IMR-90 (cell line): ENCODE results near the gene NCS1. TPM values are rescaled to one million over a fixed set of nuclear protein-coding genes. Genes with fewer than 3 reads are reported as not detected.

Source experiments
- ATAC-seq: fragments of 200-7000 bp; cut with Tn5 transposase; 2 replicates; pipeline ENCODE4 v1.9.1; 2020; ENCODE audit warnings: low read depth, mild to moderate bottlenecking, moderate library complexity
- BruUV-seq: library from RNA; stranded (reverse); fragments of 400-500 nt; replicated peaks from 2 replicates; lab custom pipeline; 2021; lab: Mats Ljungman, UMichigan
- CTCF ChIA-PET: fragments of 300-600 bp; formaldehyde crosslinking; extraction: SDS; loops from one replicate; lab custom pipeline; 2021; ENCODE audit warnings: antibody characterized with exemption; lab: Yijun Ruan, JAX
- POLR2A ChIA-PET: fragments of 300-600 bp; sonication (Branson Sonifier 250); formaldehyde crosslinking; loops from one replicate; lab custom pipeline; 2022; ENCODE audit warnings: antibody characterized with exemption; ENCODE audit not compliant: unreplicated experiment; lab: Charles Lee
- DNase-seq: peaks from one replicate; pipeline ENCODE4 v3.0.0; 2013
- H2AFZ ChIP-seq: replicated peaks from 2 replicates; pipeline ENCODE3; 2013; ENCODE audit warnings: low read length, mild to moderate bottlenecking; ENCODE audit not compliant: poor library complexity
- H2AK5ac ChIP-seq: 2 replicates; pipeline ENCODE4 v1.6.1; 2013; ENCODE audit warnings: low read depth, low read length, inconsistent platforms
- H2AK9ac ChIP-seq: replicated peaks from 2 replicates; pipeline ENCODE3; 2013; ENCODE audit warnings: mild to moderate bottlenecking, low read depth, low read length, moderate library complexity; ENCODE audit not compliant: poor library complexity
- H2BK120ac ChIP-seq: 2 replicates; pipeline ENCODE4 v1.6.1; 2013; ENCODE audit warnings: low read depth, low read length, inconsistent platforms
- H2BK15ac ChIP-seq: 3 replicates; pipeline ENCODE4 v1.6.1; 2013; ENCODE audit warnings: low read depth, low read length, inconsistent platforms
- H2BK20ac ChIP-seq: 2 replicates; pipeline ENCODE4 v1.6.1; 2013; ENCODE audit warnings: low read depth, mild to moderate bottlenecking, inconsistent platforms, low read length, moderate library complexity
- H2BK5ac ChIP-seq: 2 replicates; pipeline ENCODE4 v1.6.1; 2013; ENCODE audit warnings: mild to moderate bottlenecking, low read depth, low read length, inconsistent platforms; ENCODE audit not compliant: poor library complexity, severe bottlenecking
- H3K14ac ChIP-seq: replicated peaks from 2 replicates; pipeline ENCODE4 v1.6.1; 2013; ENCODE audit warnings: low read depth, low read length, inconsistent platforms
- H3K18ac ChIP-seq: 2 replicates; pipeline ENCODE4 v1.6.1; 2013; ENCODE audit warnings: low read depth, low read length, control low read depth
- H3K23ac ChIP-seq: 2 replicates; pipeline ENCODE4 v1.6.1; 2013; ENCODE audit warnings: low read depth, low read length, inconsistent platforms
- H3K27ac ChIP-seq: 2 replicates; pipeline ENCODE4 v1.5.1; 2013; ENCODE audit warnings: mild to moderate bottlenecking, control low read depth, low read length; ENCODE audit not compliant: insufficient read depth
- H3K27me3 ChIP-seq: 2 replicates; pipeline ENCODE4 v1.6.1; 2013; ENCODE audit warnings: low read length; ENCODE audit not compliant: control insufficient read depth, insufficient read depth
- H3K36me3 ChIP-seq: 2 replicates; pipeline ENCODE4 v1.6.1; 2013; ENCODE audit warnings: low read length, mixed read lengths; ENCODE audit not compliant: control insufficient read depth, insufficient read depth
- H3K4ac ChIP-seq: 2 replicates; pipeline ENCODE4 v1.6.1; 2013; ENCODE audit warnings: low read depth, low read length, inconsistent platforms
- H3K4me1 ChIP-seq: 2 replicates; pipeline ENCODE4 v1.6.1; 2013; ENCODE audit warnings: low read length, mixed read lengths; ENCODE audit not compliant: control insufficient read depth, insufficient read depth
- H3K4me2 ChIP-seq: 2 replicates; pipeline ENCODE4 v1.6.1; 2013; ENCODE audit warnings: low read depth, mild to moderate bottlenecking, control low read depth, low read length, moderate library complexity
- H3K4me3 ChIP-seq: 2 replicates; pipeline ENCODE4 v1.5.1; 2013; ENCODE audit warnings: low read depth, mild to moderate bottlenecking, control low read depth, low read length, moderate library complexity; ENCODE audit not compliant: insufficient read depth
- H3K56ac ChIP-seq: 2 replicates; pipeline ENCODE4 v1.6.1; 2013; ENCODE audit warnings: low read length, inconsistent platforms; ENCODE audit not compliant: insufficient read depth; ENCODE audit errors: extremely low read depth
- H3K79me1 ChIP-seq, 2 experiments: 2 replicates each; pipeline ENCODE4 v1.6.1; 2013; ENCODE audit warnings: low read length in 2 of 2, inconsistent platforms in 1 of 2, low read depth in 1 of 2
- H3K9ac ChIP-seq: 2 replicates; pipeline ENCODE4 v1.6.1; 2013; ENCODE audit warnings: low read depth, low read length, control low read depth
- H3K9me1 ChIP-seq: 2 replicates; pipeline ENCODE4 v1.6.1; 2013; ENCODE audit warnings: low read length, inconsistent platforms; ENCODE audit not compliant: insufficient read depth
- H3K9me3 ChIP-seq: 2 replicates; pipeline ENCODE4 v1.6.1; 2013; ENCODE audit warnings: low read length; ENCODE audit not compliant: control insufficient read depth, insufficient read depth
- H4K20me1 ChIP-seq: 2 replicates; pipeline ENCODE4 v1.6.1; 2013; ENCODE audit warnings: low read length, inconsistent platforms; ENCODE audit not compliant: insufficient read depth
- H4K5ac ChIP-seq: 2 replicates; pipeline ENCODE4 v1.6.1; 2013; ENCODE audit warnings: mild to moderate bottlenecking, low read depth, low read length, control low read depth
- H4K8ac ChIP-seq, 2 experiments: 2 replicates each; pipeline ENCODE4 v1.6.1; 2013; ENCODE audit warnings: low read depth in 2 of 2, low read length in 2 of 2, control low read depth in 1 of 2, inconsistent platforms in 1 of 2
- H4K91ac ChIP-seq: 2 replicates; pipeline ENCODE4 v1.6.1; 2013; ENCODE audit warnings: low read depth, low read length, inconsistent platforms; ENCODE audit not compliant: insufficient read depth
- CEBPB ChIP-seq: IDR thresholded peaks from 2 replicates; pipeline ENCODE4 v1.6.1; 2012; ENCODE audit warnings: low read depth, low read length, improper control_type of control experiment
- CHD1 ChIP-seq: IDR thresholded peaks from 2 replicates; pipeline ENCODE4 v1.6.1; 2012; ENCODE audit warnings: low read depth, low read length, improper control_type of control experiment
- FOS ChIP-seq: fragments of 150-350 bp; IDR thresholded peaks from 2 replicates; pipeline ENCODE4 v1.6.1; 2016; ENCODE audit warnings: low read depth, low read length
- MAFK ChIP-seq: IDR thresholded peaks from 2 replicates; pipeline ENCODE4 v1.6.1; 2012; ENCODE audit warnings: low read depth, low read length, improper control_type of control experiment
- MAZ ChIP-seq: IDR thresholded peaks from 2 replicates; pipeline ENCODE4 v1.6.1; 2012; ENCODE audit warnings: low read depth, mild to moderate bottlenecking, low read length, improper control_type of control experiment, moderate library complexity, borderline replicate concordance
- POLR2A ChIP-seq: IDR thresholded peaks from 2 replicates; pipeline ENCODE4 v1.6.1; 2012; ENCODE audit warnings: mild to moderate bottlenecking, low read depth, low read length
- RCOR1 ChIP-seq: IDR thresholded peaks from 2 replicates; pipeline ENCODE4 v1.6.1; 2012; ENCODE audit warnings: mild to moderate bottlenecking, low read length, improper control_type of control experiment; ENCODE audit not compliant: insufficient replicate concordance
- RFX5 ChIP-seq: IDR thresholded peaks from 2 replicates; pipeline ENCODE4 v1.8.0; 2012; ENCODE audit warnings: low read depth, mild to moderate bottlenecking, low read length, moderate library complexity
- SMC3 ChIP-seq: fragments of 150-350 bp; IDR thresholded peaks from 2 replicates; pipeline ENCODE4 v1.6.1; 2016; ENCODE audit warnings: low read depth, mild to moderate bottlenecking, antibody characterized with exemption, low read length, moderate library complexity
- WGBS, 2 experiments: methylation state at CpG; one replicate each; pipeline versions ENCODE4 v1.1.5 to v1.1.7; 2013; ENCODE audit warnings: missing lambda C conversion rate in 2 of 2; ENCODE audit not compliant: insufficient read length in 1 of 2; ENCODE audit errors: extremely low coverage in 2 of 2; 5-methylcytosine and 5-hydroxymethylcytosine counted together
- dilution Hi-C: fragments of 300-500 bp; cut with HindIII; formaldehyde crosslinking; loops from one replicate; pipeline ENCODE4 v1.14.3; 2018; ENCODE audit warnings: low sequenced_read_pairs; ENCODE audit not compliant: unreplicated experiment
- in situ Hi-C: fragments of 300-500 bp; cut with MboI; formaldehyde crosslinking; loops from 3 replicates; pipeline ENCODE4 v1.14.3; 2019; ENCODE audit warnings: low sequenced_read_pairs, inconsistent platforms, mixed read lengths
- intact Hi-C: fragments of 100-400 bp; cut with micrococcal nuclease; formaldehyde crosslinking; loops from 2 replicates; pipeline ENCODE4 v1.10.0; 2022
- polyA plus RNA-seq, 3 experiments: library from polyadenylated mRNA; depleted of rRNA; stranded (reverse); fragments of >200 nt; gene quantifications; 2 replicates each; pipeline ENCODE4 v1.2.3, GENCODE V29; 2012; ENCODE audit warnings: low replicate concordance in 1 of 3
- total RNA-seq: library from RNA; depleted of rRNA; stranded (reverse); fragments of >200 nt; gene quantifications from 2 replicates; pipeline ENCODE4 v1.2.3, GENCODE V29; 2012
- TF ChIP-seq, protein P1 (sequence below): fragments of 150-350 bp; IDR thresholded peaks from 2 replicates; pipeline ENCODE4 v1.6.1; 2017; ENCODE audit warnings: mild to moderate bottlenecking, antibody characterized with exemption, low read length, low read depth
- TF ChIP-seq, protein P2 (sequence below): fragments of 150-350 bp; IDR thresholded peaks from 2 replicates; pipeline ENCODE4 v1.6.1; 2016; ENCODE audit warnings: low read depth, mild to moderate bottlenecking, low read length, moderate library complexity, borderline replicate concordance

NCS1 gene
- total and polyA plus RNA-seq, 2 of the 4 experiments (the other 2 are of a cell fraction) = 41.0 to 60.5 TPM

GRCh38 chr9:130188860-130189481 is 16.8 kb downstream of the NCS1 start:
- no TSS peak for BruUV-seq
- Histone ChIP-seq H2BK5ac (no peak overlapping the region), H2AFZ (no peak overlapping the region), H2AK5ac (peak overlapping the region; percentile 44; the same call in 1 of the 2 replicates), H4K20me1 (peaks cover 75% of the 10 kb centered on the region), H3K27me3 (no peaks in the 10 kb centered on the region), H3K36me3 (no peaks in the 10 kb centered on the region), H4K5ac (no peak overlapping the region), H3K9ac (no peak overlapping the region), H3K14ac (peak overlapping the region; percentile 82; the same call in 1 of the 2 replicates), H3K4me1 (peaks cover 46% of the 10 kb centered on the region), H3K9me1 (peaks cover 38% of the 10 kb centered on the region), H3K4me3 (no peak overlapping the region), H2BK15ac (no peak overlapping the region), H3K9me3 (no peaks in the 10 kb centered on the region), H3K56ac (no peak overlapping the region), H3K4ac (peak overlapping the region; percentile 1; the same call in 1 of the 2 replicates), H2AK9ac (no peak overlapping the region), H3K18ac (no peak overlapping the region), H4K91ac (no peak overlapping the region), H3K23ac (peak overlapping the region; percentile 40; the same call in 1 of the 2 replicates), H2BK120ac (no peak overlapping the region; the same call in 1 of the 2 replicates), H3K27ac (no peak overlapping the region), H4K8ac (no peak overlapping the region), H3K79me1 (peaks cover 29 to 96% of the 10 kb centered on the region in 2 experiments), H2BK20ac (no peak overlapping the region; the same call in 1 of the 2 replicates), H3K4me2 (no peak overlapping the region)
- TF ChIP-seq, protein P1, sequence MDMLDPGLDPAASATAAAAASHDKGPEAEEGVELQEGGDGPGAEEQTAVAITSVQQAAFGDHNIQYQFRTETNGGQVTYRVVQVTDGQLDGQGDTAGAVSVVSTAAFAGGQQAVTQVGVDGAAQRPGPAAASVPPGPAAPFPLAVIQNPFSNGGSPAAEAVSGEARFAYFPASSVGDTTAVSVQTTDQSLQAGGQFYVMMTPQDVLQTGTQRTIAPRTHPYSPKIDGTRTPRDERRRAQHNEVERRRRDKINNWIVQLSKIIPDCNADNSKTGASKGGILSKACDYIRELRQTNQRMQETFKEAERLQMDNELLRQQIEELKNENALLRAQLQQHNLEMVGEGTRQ = no peak
- TF ChIP-seq MAZ (no peak), RFX5 (no peak), FOS (no peak), RCOR1 (no peak), SMC3 (no peak), POLR2A (no peak), CHD1 (no peak), MAFK (no peak), CEBPB (no peak)
- TF ChIP-seq, protein P2, sequence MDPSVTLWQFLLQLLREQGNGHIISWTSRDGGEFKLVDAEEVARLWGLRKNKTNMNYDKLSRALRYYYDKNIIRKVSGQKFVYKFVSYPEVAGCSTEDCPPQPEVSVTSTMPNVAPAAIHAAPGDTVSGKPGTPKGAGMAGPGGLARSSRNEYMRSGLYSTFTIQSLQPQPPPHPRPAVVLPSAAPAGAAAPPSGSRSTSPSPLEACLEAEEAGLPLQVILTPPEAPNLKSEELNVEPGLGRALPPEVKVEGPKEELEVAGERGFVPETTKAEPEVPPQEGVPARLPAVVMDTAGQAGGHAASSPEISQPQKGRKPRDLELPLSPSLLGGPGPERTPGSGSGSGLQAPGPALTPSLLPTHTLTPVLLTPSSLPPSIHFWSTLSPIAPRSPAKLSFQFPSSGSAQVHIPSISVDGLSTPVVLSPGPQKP = no peak
- intact Hi-C loops (no loop called here), in situ Hi-C loops (no loop called here), dilution Hi-C loops (no loop called here)
- DNase-seq (no peak), ATAC-seq (no peak)
- no CpG with 5 or more reads among the region's 7 CpGs for WGBS, 2 experiments
- ChIA-PET CTCF (interaction anchor here (0.6 kb wide), 1 partner anchor 346 kb away, joined by 4 read pairs; no protein-coding TSS in a partner anchor), POLR2A (no interaction called here)
